Skin epidermis (tissue), 12 donors: Measurements from ENCODE around the gene KANSL2.
"Not testable (repeated sequence)": the region's sequence is repeated elsewhere in the genome, so short reads cannot be mapped to it uniquely, and the experiment has no call there.

ENCODE experiments used
- H3K27ac ChIP-seq, 21 experiments: fragments of 200-600 bp; sonication (generic) in 11 of 21; one replicate each; pipeline ENCODE4 v1.5.0; 2020; ENCODE audit warnings: mild to moderate bottlenecking in 3 of 21, inconsistent platforms in 2 of 21, moderate library complexity in 2 of 21
- H3K4me3 ChIP-seq, 7 experiments: fragments of 200-600 bp; sonication (generic) in 2 of 7; one replicate each; pipeline ENCODE4 v1.5.0; 2020; ENCODE audit warnings: inconsistent platforms in 2 of 7, mild to moderate bottlenecking in 2 of 7, moderate library complexity in 1 of 7

Gene KANSL2

GRCh38 chr12:48627556-48627955 is 54.5 kb downstream of the KANSL2 start:
- Histone ChIP-seq H3K27ac (no peak overlapping the region), H3K4me3 (no peak overlapping the region)

- H3K27ac ChIP-seq, H3K4me3 ChIP-seq: not testable (repeated sequence)
These were observed 59.0 kb downstream of the KANSL2 start for GRCh38 chr12:48622997-48623396.

- H3K4me3 ChIP-seq, result no peak overlapping the region
- no peak overlapping the region for H3K27ac ChIP-seq
These were observed 63.5 kb downstream of the KANSL2 start for GRCh38 chr12:48618541-48618940.

- no peak overlapping the region for H3K27ac ChIP-seq
- no peak overlapping the region for H3K4me3 ChIP-seq
These were observed 66.4 kb downstream of the KANSL2 start for GRCh38 chr12:48615681-48616080.

GRCh38 chr12:48613321-48613720 is 68.7 kb downstream of the KANSL2 start:
- no peak overlapping the region for H3K27ac ChIP-seq

More at GRCh38 chr12:48613321-48613720, 68.7 kb downstream of the KANSL2 start:
- H3K4me3 ChIP-seq, result no peak overlapping the region
